NAMALWA (cell line): ENCODE results near the gene ASAP3.

Experiments used
- DNase-seq: peaks from one replicate; pipeline ENCODE4 v3.0.0-alpha.2; 2015; ENCODE audit warnings: low spot score

ASAP3 gene

GRCh38 chr1:23449306-23449705 lies 34.7 kb downstream of the ASAP3 start:
- DNase-seq = no peak

GRCh38 chr1:23448846-23449245 lies 35.1 kb downstream of the ASAP3 start:
- DNase-seq = no peak

GRCh38 chr1:23446661-23447310 lies 37.2 kb downstream of the ASAP3 start:
- no peak for DNase-seq

GRCh38 chr1:23444596-23445390 lies 39.2 kb downstream of the ASAP3 start:
- no peak for DNase-seq

- no peak for DNase-seq
Observed at GRCh38 chr1:23444104-23444533, 39.9 kb downstream of the ASAP3 start.

GRCh38 chr1:23442751-23443150 lies 41.2 kb downstream of the ASAP3 start:
- no peak for DNase-seq

- DNase-seq = no peak
Observed at GRCh38 chr1:23441446-23442148, 42.4 kb downstream of the ASAP3 start.

- no peak for DNase-seq
Observed at GRCh38 chr1:23438545-23438944, 45.4 kb downstream of the ASAP3 start.

GRCh38 chr1:23437355-23437664 lies 46.7 kb downstream of the ASAP3 start:
- DNase-seq = no peak

- no peak for DNase-seq
Observed at GRCh38 chr1:23436520-23437354, 47.2 kb downstream of the ASAP3 start.

- DNase-seq = no peak
Observed at GRCh38 chr1:23434260-23434775, 49.7 kb downstream of the ASAP3 start.

- no peak for DNase-seq
Observed at GRCh38 chr1:23433122-23433521, 50.9 kb downstream of the ASAP3 start.

- no peak for DNase-seq
Observed at GRCh38 chr1:23431431-23431830, 52.5 kb downstream of the ASAP3 start.

- no peak for DNase-seq
Observed at GRCh38 chr1:23430803-23431202, 53.2 kb downstream of the ASAP3 start.

- no peak for DNase-seq
Observed at GRCh38 chr1:23428136-23428905, 55.7 kb downstream of the ASAP3 start.

GRCh38 chr1:23427550-23427949 lies 56.4 kb downstream of the ASAP3 start:
- no peak for DNase-seq

- DNase-seq = no peak
Observed at GRCh38 chr1:23426828-23427227, 57.2 kb downstream of the ASAP3 start.

GRCh38 chr1:23425193-23425494 lies 58.8 kb downstream of the ASAP3 start:
- no peak for DNase-seq

- no peak for DNase-seq
Observed at GRCh38 chr1:23424293-23425192, 59.4 kb downstream of the ASAP3 start, which contains the start of gene TCEA3. TCEA3 (minus strand) TSS chr1:23424748; CDS start chr1:23424633, 115 bp downstream.
